Liver (tissue), 9 donors: ENCODE measurements around the gene C1QL1. TPM values are rescaled to one million over a fixed set of nuclear protein-coding genes. Genes with fewer than 3 reads are reported as not detected.

Experiments used
- DNase-seq: peaks from one replicate; pipeline ENCODE4 v3.0.0-alpha.2; 2017; ENCODE audit warnings: low spot score
- H3K27ac ChIP-seq, 2 donors: one replicate each; pipeline ENCODE4 v1.7.0; 2013; ENCODE audit warnings: inconsistent platforms in 2 of 2, low read length in 2 of 2, control low read depth in 1 of 2, low read depth in 1 of 2, mild to moderate bottlenecking in 1 of 2
- H3K27me3 ChIP-seq, 4 donors: one replicate each; pipeline versions ENCODE4 v1.6.1 to v1.7.0; 2013; ENCODE audit warnings: low read length in 3 of 4, inconsistent platforms in 1 of 4, mild to moderate bottlenecking in 1 of 4, moderate library complexity in 1 of 4; ENCODE audit not compliant: control insufficient read depth in 4 of 4, insufficient read depth in 4 of 4
- H3K36me3 ChIP-seq, 4 donors: one replicate each; pipeline versions ENCODE4 v1.6.1 to v1.7.0; 2013; ENCODE audit warnings: low read length in 3 of 4, mild to moderate bottlenecking in 3 of 4, low read depth in 1 of 4, moderate library complexity in 1 of 4; ENCODE audit not compliant: control insufficient read depth in 4 of 4, insufficient read depth in 3 of 4
- H3K4me1 ChIP-seq, 4 donors: one replicate each; pipeline versions ENCODE4 v1.6.1 to v1.7.0; 2013; ENCODE audit warnings: low read length in 3 of 4, mild to moderate bottlenecking in 3 of 4, moderate library complexity in 1 of 4; ENCODE audit not compliant: control insufficient read depth in 4 of 4, insufficient read depth in 4 of 4
- H3K4me3 ChIP-seq, 3 donors: one replicate each; pipeline versions ENCODE4 v1.6.1 to v1.7.0; 2013; ENCODE audit warnings: low read length in 3 of 3, control low read depth in 1 of 3, low read depth in 1 of 3, mild to moderate bottlenecking in 1 of 3
- H3K9ac ChIP-seq, 2 donors: one replicate each; pipeline ENCODE4 v1.7.0; 2013; ENCODE audit warnings: low read length in 2 of 2, mild to moderate bottlenecking in 2 of 2, moderate library complexity in 2 of 2, control low read depth in 1 of 2, low read depth in 1 of 2
- H3K9me3 ChIP-seq, 4 donors: one replicate each; pipeline versions ENCODE4 v1.6.1 to v1.7.0; 2013; ENCODE audit warnings: low read length in 3 of 4; ENCODE audit not compliant: control insufficient read depth in 4 of 4
- EGR1 ChIP-seq, 2 donors: IDR thresholded peaks; 2 replicates each; pipeline ENCODE4 v1.6.1; 2016 to 2018; ENCODE audit warnings: antibody characterized with exemption in 2 of 2, low read depth in 2 of 2
- FOXA1 ChIP-seq: IDR thresholded peaks from 2 replicates; pipeline ENCODE4 v1.6.1; 2016; ENCODE audit warnings: antibody characterized with exemption
- FOXA2 ChIP-seq: IDR thresholded peaks from 2 replicates; pipeline ENCODE4 v1.6.1; 2016; ENCODE audit warnings: antibody characterized with exemption
- GABPA ChIP-seq, 2 donors: IDR thresholded peaks in 1 of 2; conservative IDR thresholded peaks in 1 of 2; 2 replicates each; pipeline ENCODE4 v1.6.1; 2016; ENCODE audit warnings: antibody characterized with exemption in 2 of 2, mild to moderate bottlenecking in 1 of 2, moderate library complexity in 1 of 2
- HNF4A ChIP-seq, 2 donors: conservative IDR thresholded peaks; 2 replicates each; pipeline ENCODE4 v1.6.1; 2016; ENCODE audit warnings: antibody characterized with exemption in 2 of 2, mild to moderate bottlenecking in 2 of 2
- HNF4G ChIP-seq: IDR thresholded peaks from 2 replicates; pipeline ENCODE4 v1.6.1; 2016; ENCODE audit warnings: antibody characterized with exemption
- JUND ChIP-seq, 2 donors: IDR thresholded peaks; 2 replicates each; pipeline ENCODE4 v1.6.1; 2016; ENCODE audit warnings: antibody characterized with exemption in 2 of 2
- NR2F2 ChIP-seq: IDR thresholded peaks from 2 replicates; pipeline ENCODE4 v1.6.1; 2016; ENCODE audit warnings: antibody characterized with exemption
- RAD21 ChIP-seq, 2 donors: IDR thresholded peaks; 2 replicates each; pipeline ENCODE4 v1.6.1; 2016; ENCODE audit warnings: antibody characterized with exemption in 2 of 2, mild to moderate bottlenecking in 2 of 2
- REST ChIP-seq: IDR thresholded peaks from 2 replicates; pipeline ENCODE4 v1.6.1; 2016; ENCODE audit warnings: antibody characterized with exemption, mild to moderate bottlenecking
- RXRA ChIP-seq, 2 donors: IDR thresholded peaks; 2 replicates each; pipeline ENCODE4 v1.6.1; 2017 to 2018; ENCODE audit warnings: antibody characterized with exemption in 2 of 2, mild to moderate bottlenecking in 1 of 2
- SP1 ChIP-seq: IDR thresholded peaks from 2 replicates; pipeline ENCODE4 v1.6.1; 2018; ENCODE audit warnings: antibody characterized with exemption, mild to moderate bottlenecking
- TAF1 ChIP-seq: conservative IDR thresholded peaks from 2 replicates; pipeline ENCODE4 v1.6.1; 2016; ENCODE audit warnings: antibody characterized with exemption, mild to moderate bottlenecking
- ZBTB33 ChIP-seq: IDR thresholded peaks from 2 replicates; pipeline ENCODE4 v1.6.1; 2016; ENCODE audit warnings: antibody characterized with exemption
- WGBS: extraction: QIAGEN DNeasy Blood & Tissue Kit; methylation state at CpG from one replicate; pipeline ENCODE4 v1.1.7; 2013; 5-methylcytosine and 5-hydroxymethylcytosine counted together
- polyA plus RNA-seq, 2 donors: library from polyadenylated mRNA; stranded (reverse) in 1 of 2; unstranded in 1 of 2; fragments of 200-250 nt in 1 of 2; fragments of >200 nt in 1 of 2; fragmentation: Nextera tagmentation in 1 of 2; extraction: Ambion mirVana in 1 of 2; gene quantifications; one replicate each; pipeline versions ENCODE4 v1.2.1 to v1.2.3, GENCODE V29; 2013 to 2015
- total RNA-seq, 2 donors: library from RNA; depleted of rRNA; stranded (reverse); fragments of >200 nt; gene quantifications; one replicate each; pipeline ENCODE4 v1.2.3, GENCODE V29; 2014
- donor health status: healthy.
- donor health status: healthy.
- donor health status: healthy.
- donor health status: healthy.
- donor health status: healthy.

C1QL1 gene
- total and polyA plus RNA-seq, 4 donors: 0.17 to 0.57 (median 0.23) TPM; not detected in 1

GRCh38 chr17:44914698-44915271 lies 53.3 kb downstream of the C1QL1 start:
- Histone ChIP-seq H3K9me3 (no peaks in the 10 kb centered on the region), H3K9ac (no peak overlapping the region), H3K27me3 (no peaks in the 10 kb centered on the region), H3K27ac (no peak overlapping the region), H3K4me3 (no peak overlapping the region), H3K4me1 (peaks cover 0 to 16% (median 10%) of the 10 kb centered on the region in 4 donors), H3K36me3 (no peaks in the 10 kb centered on the region)
- no peak for DNase-seq
- TF ChIP-seq HNF4A (conservative IDR thresholded peaks at IDR 0.05): no peak
- TF ChIP-seq NR2F2: no peak
- no peak for TF ChIP-seq FOXA1
- TF ChIP-seq GABPA (IDR thresholded peaks at IDR 0.05 in 1 of 2, conservative IDR thresholded peaks at IDR 0.05 in 1 of 2): no peak
- TF ChIP-seq SP1: no peak
- 93% methylated on average over 19 of the region's 19 CpGs for WGBS

DNA sequence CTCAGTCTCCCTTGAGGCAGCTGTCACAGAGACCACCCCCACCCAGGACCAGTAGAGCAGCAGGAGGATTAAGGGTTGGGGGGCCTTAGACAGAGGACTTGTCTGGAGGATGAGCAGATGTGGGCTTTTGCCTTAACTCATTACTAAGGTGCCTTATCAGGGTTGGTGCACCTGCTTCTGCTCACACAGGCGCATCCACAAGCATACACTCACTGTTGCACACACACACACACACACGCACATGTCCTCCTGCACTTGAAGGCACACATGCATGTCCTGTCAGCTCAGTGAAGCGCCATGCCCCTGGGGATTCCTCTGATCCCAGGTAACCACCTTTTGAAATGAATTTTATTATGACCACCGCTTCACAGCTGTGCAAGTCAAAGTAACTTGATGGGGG lies 54.0 kb downstream of the C1QL1 start:
- DNase-seq: no peak
- H3K27me3 ChIP-seq: no peaks in the 10 kb centered on the region

More for the DNA sequence above, 54.0 kb downstream of the C1QL1 start:
- no peak overlapping the region for H3K9ac ChIP-seq
- H3K27ac ChIP-seq: no peak overlapping the region
- H3K36me3 ChIP-seq: no peaks in the 10 kb centered on the region
- H3K4me3 ChIP-seq: no peak overlapping the region
- no peaks in the 10 kb centered on the region for H3K9me3 ChIP-seq
- WGBS: 93% methylated on average over 4 of the region's 4 CpGs
- peaks cover 0 to 16% (median 10%) of the 10 kb centered on the region in 4 donors for H3K4me1 ChIP-seq
- no peak for TF ChIP-seq HNF4G
- TF ChIP-seq RXRA (IDR thresholded peaks at IDR 0.05): no peak
- no peak for TF ChIP-seq EGR1 (IDR thresholded peaks at IDR 0.05; ENCODE audit: low read depth in 2 of 2)
- TF ChIP-seq FOXA2: no peak
- TF ChIP-seq TAF1: no peak
- no peak for TF ChIP-seq RAD21 (IDR thresholded peaks at IDR 0.05)
- TF ChIP-seq JUND (IDR thresholded peaks at IDR 0.05): no peak
- no peak for TF ChIP-seq ZBTB33
- TF ChIP-seq HNF4A (conservative IDR thresholded peaks at IDR 0.05): no peak
- TF ChIP-seq REST: no peak
- no peak for TF ChIP-seq GABPA (IDR thresholded peaks at IDR 0.05 in 1 of 2, conservative IDR thresholded peaks at IDR 0.05 in 1 of 2)
